ENCODE measurements around the gene EGFL6.

The EGFL6 gene

GRCh38 chrX:13662355-13662791, 93.0 kb downstream of the EGFL6 start:
- Histone ChIP-seq H3K36me3 (ENCODE audit: control insufficient read depth in 2 of 2, insufficient read depth in 1 of 2, low read length in 2 of 2) (peaks cover 9 to 25% of the 10 kb centered on the region in 2 experiments), H3K9me3 (ENCODE audit: control insufficient read depth, insufficient read depth, low read depth, low read length) (no peaks in the 10 kb centered on the region), H3K4me3 (ENCODE audit: low read depth, low read length) (no peak overlapping the region), H3K27ac (ENCODE audit: extremely low read depth, low read depth, low read length) (0 out of 2 replicates have a peak overlapping the region, but pooled peaks have one; percentile 21), H3K4me1 (ENCODE audit: control insufficient read depth, insufficient read depth, low read length) (peaks cover 3% of the 10 kb centered on the region)
- POLR2A ChIA-PET, result interaction anchor here (0.5 to 1.5 kb wide), 3 partner anchors 9 to 72 kb away, joined by 3 to 6 read pairs (median 5); partner anchors contain the start of genes OFD1, TCEANC and TRAPPC2
- CTCF ChIA-PET, result interaction anchor here (0.7 to 1.3 kb wide), 7 partner anchors 16 to 369 kb away, joined by 3 to 7 read pairs (median 3); partner anchors contain the start of genes OFD1 and TRAPPC2
- TF ChIP-seq ZNF302 (tag by site-specific recombination; IDR thresholded peaks at IDR 0.05; ENCODE audit: low read depth) (no peak), ZNF837 (tag by site-specific recombination; IDR thresholded peaks at IDR 0.05) (no peak), ZNF548 (tag by site-specific recombination; IDR thresholded peaks at IDR 0.05) (no peak), ZNF658 (tag by site-specific recombination; IDR thresholded peaks at IDR 0.05) (no peak), ZBTB8A (tag by site-specific recombination; IDR thresholded peaks at IDR 0.05) (no peak), SCRT2 (tag by site-specific recombination; IDR thresholded peaks at IDR 0.05) (no peak), ZNF114 (tag by site-specific recombination; IDR thresholded peaks at IDR 0.05) (no peak), ZNF133 (tag by site-specific recombination; IDR thresholded peaks at IDR 0.05) (no peak), ZNF639 (tag by site-specific recombination; IDR thresholded peaks at IDR 0.05) (no peak), ZNF768 (tag by site-specific recombination; IDR thresholded peaks at IDR 0.05) (no peak), ZNF239 (tag by site-specific recombination; IDR thresholded peaks at IDR 0.05) (no peak), HOXC10 (CRISPR knock-in tag; IDR thresholded peaks at IDR 0.05) (no peak), ZNF274 (IDR thresholded peaks at IDR 0.05; ENCODE audit: low read length) (no peak), ZNF274 (tag by site-specific recombination; IDR thresholded peaks at IDR 0.05; ENCODE audit: borderline replicate concordance) (no peak), PRDM6 (tag by site-specific recombination; IDR thresholded peaks at IDR 0.05) (no peak), PRDM10 (tag by site-specific recombination; IDR thresholded peaks at IDR 0.05) (no peak), ZNF707 (tag by site-specific recombination; IDR thresholded peaks at IDR 0.05) (no peak), GLIS2 (tag by site-specific recombination; IDR thresholded peaks at IDR 0.05) (no peak), ZNF10 (tag by site-specific recombination; IDR thresholded peaks at IDR 0.05) (no peak), ZNF362 (tag by site-specific recombination; IDR thresholded peaks at IDR 0.05) (no peak)
